Lung (tissue), 12 donors: Measurements from ENCODE around the gene MEG3. TPM values are rescaled to one million over a fixed set of nuclear protein-coding genes. Genes with fewer than 3 reads are reported as not detected.

Experiments used
- ATAC-seq: fragments of 200-7000 bp; cut with Tn5 transposase; one replicate; pipeline ENCODE4 v1.9.1; 2020; ENCODE audit warnings: moderate number of reproducible peaks; ENCODE audit not compliant: insufficient read depth, low FRiP score
- DNase-seq, 3 donors: peaks; one replicate each; pipeline ENCODE4 v3.0.0-alpha.2; 2013 to 2017
- H3K27ac ChIP-seq, 2 donors: one replicate each; pipeline ENCODE4 v1.5.1; 2013; ENCODE audit warnings: mild to moderate bottlenecking in 2 of 2, moderate library complexity in 2 of 2, control low read depth in 1 of 2, inconsistent platforms in 1 of 2, low read depth in 1 of 2, low read length in 1 of 2
- H3K27me3 ChIP-seq, 3 donors: one replicate each; pipeline ENCODE4 v1.5.1; 2013; ENCODE audit warnings: low read length in 2 of 3; ENCODE audit not compliant: control insufficient read depth in 3 of 3, insufficient read depth in 3 of 3
- H3K36me3 ChIP-seq, 4 donors: one replicate each; pipeline ENCODE4 v1.5.1; 2013; ENCODE audit warnings: low read length in 4 of 4, mild to moderate bottlenecking in 1 of 4, moderate library complexity in 1 of 4; ENCODE audit not compliant: control insufficient read depth in 4 of 4, insufficient read depth in 4 of 4
- H3K4me1 ChIP-seq, 5 donors: one replicate each; pipeline ENCODE4 v1.5.1; 2013; ENCODE audit warnings: low read length in 5 of 5, mild to moderate bottlenecking in 2 of 5, moderate library complexity in 1 of 5; ENCODE audit not compliant: control insufficient read depth in 5 of 5, insufficient read depth in 5 of 5
- H3K4me3 ChIP-seq: one replicate; pipeline ENCODE4 v1.5.1; 2013; ENCODE audit warnings: mild to moderate bottlenecking, control low read depth, moderate library complexity
- H3K9ac ChIP-seq, 2 donors: one replicate each; pipeline ENCODE4 v1.5.1; 2013; ENCODE audit warnings: low read length in 2 of 2, control low read depth in 1 of 2; ENCODE audit not compliant: insufficient read depth in 1 of 2
- H3K9me3 ChIP-seq, 4 donors: one replicate each; pipeline ENCODE4 v1.5.1; 2013; ENCODE audit warnings: low read length in 3 of 4, mild to moderate bottlenecking in 1 of 4, moderate library complexity in 1 of 4; ENCODE audit not compliant: control insufficient read depth in 4 of 4, insufficient read depth in 3 of 4
- WGBS, 2 donors: extraction: QIAGEN DNeasy Blood & Tissue Kit; methylation state at CpG; one replicate each; pipeline ENCODE4 v1.1.7; 2013; 5-methylcytosine and 5-hydroxymethylcytosine counted together
- polyA plus RNA-seq, 2 donors: library from polyadenylated mRNA; stranded (reverse); fragments of 200-250 nt; gene quantifications; one replicate each; pipeline ENCODE4 v1.2.1, GENCODE V29; 2013
- total RNA-seq, 2 donors: library from RNA; depleted of rRNA in 1 of 2; stranded (reverse); fragments of >200 nt in 1 of 2; gene quantifications; one replicate each; pipeline ENCODE4 v1.2.1, GENCODE V29; 2014 to 2021
- TF ChIP-seq, protein P1 (sequence below): IDR thresholded peaks from 2 replicates; pipeline ENCODE4 v1.5.1; 2012; ENCODE audit warnings: mild to moderate bottlenecking; ENCODE audit errors: control extremely low read depth, extremely low read depth
- donor health status: control.
- donor health status: control.
- donor health status: Bipolar disorder and iron deficiency.
- donor health status: healthy.
- donor health status: DM: yes; HTN: yes; CAD: no.

MEG3 gene
- total and polyA plus RNA-seq, 4 donors: 5.9 to 267 (median 14.8) TPM

DNA sequence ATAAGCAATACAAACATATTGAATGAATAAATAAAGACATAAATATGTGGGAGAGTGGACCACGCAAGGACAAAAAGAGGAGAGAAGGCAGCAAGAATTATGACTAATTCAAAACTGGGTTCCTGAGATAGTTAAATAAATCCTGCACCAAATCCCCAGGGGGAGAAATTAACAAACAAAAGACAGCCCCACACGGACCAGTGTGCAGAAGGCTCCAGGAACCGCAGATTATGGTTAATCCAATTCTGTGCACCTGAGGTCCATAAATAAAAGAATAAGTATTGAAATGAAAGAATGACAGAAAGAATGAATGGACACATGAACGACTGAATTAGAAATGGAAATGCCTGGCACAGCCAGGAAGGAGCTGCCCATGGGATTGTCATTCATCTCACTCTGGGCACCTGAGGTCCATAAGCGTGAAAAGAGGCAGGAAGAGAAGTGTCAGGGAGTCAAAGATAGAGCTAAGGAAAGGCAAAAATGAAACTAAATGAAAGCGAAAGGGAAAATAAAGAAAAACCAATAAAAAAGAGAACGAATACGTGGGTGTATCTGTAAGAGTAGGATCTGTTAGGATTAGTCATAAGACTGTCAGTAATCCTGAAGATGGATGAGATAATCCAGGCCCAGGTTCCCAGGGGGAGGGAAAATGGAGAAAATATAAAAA lies 23.3 kb downstream of the MEG3 start:
- Histone ChIP-seq H3K9ac (no peak overlapping the region), H3K4me1 (no peaks in the 10 kb centered on the region), H3K27ac (no peak overlapping the region), H3K9me3 (no peaks in the 10 kb centered on the region), H3K27me3 (peaks cover 0 to 4% (median 0%) of the 10 kb centered on the region in 3 donors), H3K4me3 (no peak overlapping the region), H3K36me3 (peaks cover 0 to 9% (median 2%) of the 10 kb centered on the region in 4 donors)
- DNase-seq: no peak
- TF ChIP-seq, protein P1, sequence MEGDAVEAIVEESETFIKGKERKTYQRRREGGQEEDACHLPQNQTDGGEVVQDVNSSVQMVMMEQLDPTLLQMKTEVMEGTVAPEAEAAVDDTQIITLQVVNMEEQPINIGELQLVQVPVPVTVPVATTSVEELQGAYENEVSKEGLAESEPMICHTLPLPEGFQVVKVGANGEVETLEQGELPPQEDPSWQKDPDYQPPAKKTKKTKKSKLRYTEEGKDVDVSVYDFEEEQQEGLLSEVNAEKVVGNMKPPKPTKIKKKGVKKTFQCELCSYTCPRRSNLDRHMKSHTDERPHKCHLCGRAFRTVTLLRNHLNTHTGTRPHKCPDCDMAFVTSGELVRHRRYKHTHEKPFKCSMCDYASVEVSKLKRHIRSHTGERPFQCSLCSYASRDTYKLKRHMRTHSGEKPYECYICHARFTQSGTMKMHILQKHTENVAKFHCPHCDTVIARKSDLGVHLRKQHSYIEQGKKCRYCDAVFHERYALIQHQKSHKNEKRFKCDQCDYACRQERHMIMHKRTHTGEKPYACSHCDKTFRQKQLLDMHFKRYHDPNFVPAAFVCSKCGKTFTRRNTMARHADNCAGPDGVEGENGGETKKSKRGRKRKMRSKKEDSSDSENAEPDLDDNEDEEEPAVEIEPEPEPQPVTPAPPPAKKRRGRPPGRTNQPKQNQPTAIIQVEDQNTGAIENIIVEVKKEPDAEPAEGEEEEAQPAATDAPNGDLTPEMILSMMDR: no peak
- ATAC-seq: no peak
- 32 to 48% methylated on average over 8 of the region's 8 CpGs for WGBS, 2 donors

DNA sequence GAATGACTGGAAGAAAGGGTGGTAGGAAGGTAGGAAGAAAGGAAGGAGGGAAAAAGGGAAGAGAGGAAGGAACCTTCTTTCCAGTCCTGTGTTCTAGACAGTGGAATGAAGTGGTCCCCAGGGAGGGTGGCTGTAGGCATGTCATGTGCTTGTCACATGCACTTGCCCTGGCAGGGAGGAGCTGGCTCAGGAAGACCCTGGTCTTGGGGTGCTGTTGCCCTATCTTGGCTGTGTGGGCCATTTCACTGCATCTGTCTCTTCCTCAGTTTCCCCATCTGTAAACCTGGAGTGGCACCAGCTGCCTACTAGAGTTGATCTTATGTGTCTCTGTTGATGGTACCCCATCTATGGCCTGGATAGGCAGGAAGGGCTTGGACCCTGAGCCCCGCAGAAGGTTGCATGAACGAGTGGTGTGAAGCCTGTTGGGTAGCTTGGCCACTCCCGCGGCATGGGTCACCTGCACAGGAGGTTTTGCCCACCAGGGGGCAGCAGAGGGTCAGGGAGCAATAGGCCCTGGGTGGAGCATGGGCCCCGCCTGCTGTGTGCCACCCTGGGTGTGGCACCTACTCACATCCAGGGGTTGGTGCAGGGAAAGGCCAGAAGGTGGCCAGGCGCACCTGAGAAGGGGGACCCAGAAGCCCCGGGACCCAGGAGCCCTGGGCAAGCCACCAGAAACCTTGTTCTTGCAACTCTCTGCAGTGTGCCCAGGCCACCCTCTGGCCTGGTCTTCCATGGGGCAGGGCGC lies 25.1 kb downstream of the MEG3 start:
- TF ChIP-seq, protein P1: peak; percentile 52
- Histone ChIP-seq H3K9ac (no peak overlapping the region), H3K27me3 (peaks cover 0 to 4% (median 0%) of the 10 kb centered on the region in 3 donors), H3K27ac (no peak overlapping the region), H3K9me3 (no peaks in the 10 kb centered on the region), H3K36me3 (peaks cover 0 to 9% (median 2%) of the 10 kb centered on the region in 4 donors), H3K4me1 (no peaks in the 10 kb centered on the region), H3K4me3 (no peak overlapping the region)
- peak in 1 of 3 donors; percentile 31 for DNase-seq
- 59 to 75% methylated on average over 8 of the region's 8 CpGs for WGBS, 2 donors
- peak; percentile 45 for ATAC-seq

DNA sequence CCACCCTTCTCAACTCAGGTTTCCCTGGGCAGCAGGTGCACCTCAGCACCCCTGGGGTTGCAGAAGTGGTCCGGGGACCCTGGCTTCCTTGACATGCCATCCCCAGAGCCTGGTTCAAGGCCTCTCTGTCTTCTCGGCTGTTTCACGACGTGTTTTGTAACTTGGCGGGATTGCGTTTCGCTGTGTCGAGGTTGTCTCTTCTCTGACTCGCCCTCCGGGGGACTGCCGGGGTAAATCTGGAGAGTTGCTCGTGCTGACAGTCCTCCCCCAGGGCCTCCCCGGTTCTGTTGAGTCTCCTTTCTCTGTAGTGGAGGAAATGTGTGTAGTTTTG lies 25.6 kb downstream of the MEG3 start:
- H3K27ac ChIP-seq: no peak overlapping the region
- 84 to 88% methylated on average over 13 of the region's 13 CpGs for WGBS, 2 donors
- H3K36me3 ChIP-seq: peaks cover 0 to 5% (median 2%) of the 10 kb centered on the region in 4 donors
- H3K4me3 ChIP-seq: no peak overlapping the region
- TF ChIP-seq, protein P1: no peak
- no peaks in the 10 kb centered on the region for H3K9me3 ChIP-seq
- H3K27me3 ChIP-seq: peaks cover 0 to under 1% (median 0%) of the 10 kb centered on the region in 3 donors
- H3K4me1 ChIP-seq: no peaks in the 10 kb centered on the region
- no peak for DNase-seq
- no peak for ATAC-seq
- H3K9ac ChIP-seq: no peak overlapping the region
